ENCODE results near the gene MORN1. TPM values are rescaled to one million over a fixed set of nuclear protein-coding genes. Genes with fewer than 3 reads are reported as not detected.

Gene MORN1
- total RNA-seq, 1 experiment from 2014 or later = 47.8 TPM

- peak overlapping the region; percentile 99 for H3K4me2 ChIP-seq
These were observed 101.7 kb downstream of the MORN1 start for GRCh38 chr1:2289607-2290006.

GRCh38 chr1:2288816-2289536, 102.4 kb downstream of the MORN1 start:
- H3K27me3 ChIP-seq (ENCODE audit: insufficient read depth, low read depth) = no peaks in the 10 kb centered on the region
- no peaks in the 10 kb centered on the region for H3K36me3 ChIP-seq (ENCODE audit: low read depth)
- H3F3A ChIP-seq (ENCODE audit: insufficient read depth, low read depth) = peaks cover 31% of the 10 kb centered on the region
- H4K20me1 ChIP-seq (ENCODE audit: insufficient read depth) = peaks cover 68% of the 10 kb centered on the region
- no peak overlapping the region for H3K27ac ChIP-seq
- H3K9me2 ChIP-seq (ENCODE audit: insufficient read depth) = no peaks in the 10 kb centered on the region
- CTCF ChIA-PET = no interaction called here
- BruUV-seq (replicated peaks) = no TSS peak
- H3K79me2 ChIP-seq (ENCODE audit: low read depth) = peaks cover 75% of the 10 kb centered on the region
- intact Hi-C loops (cut with micrococcal nuclease; ENCODE audit: unreplicated experiment) = no loop called here
- no peak for DNase-seq
- no peak overlapping the region for H3K4me2 ChIP-seq
- H3K9me3 ChIP-seq (ENCODE audit: insufficient read depth, low read depth) = no peaks in the 10 kb centered on the region
- H2AFZ ChIP-seq = no peak overlapping the region
- peaks cover 34% of the 10 kb centered on the region for H3K4me1 ChIP-seq (replicated peaks; ENCODE audit: insufficient read depth)
- no peak for TF ChIP-seq CTCF (conservative IDR thresholded peaks at IDR 0.05)
- no peak for TF ChIP-seq EZH2 (IDR thresholded peaks at IDR 0.05; ENCODE audit: low read depth)
- no peak overlapping the region for H3K4me3 ChIP-seq
- POLR2A ChIA-PET (ENCODE audit: unreplicated experiment) = no interaction called here

More at GRCh38 chr1:2289607-2290006, 101.7 kb downstream of the MORN1 start:
- ChIA-PET CTCF (no interaction called here), POLR2A (ENCODE audit: unreplicated experiment) (no interaction called here)
- no peaks in the 10 kb centered on the region for H3K9me2 ChIP-seq (ENCODE audit: insufficient read depth)
- intact Hi-C loops (cut with micrococcal nuclease; ENCODE audit: unreplicated experiment) = loop anchor here (1.0 to 5.0 kb wide), 2 partner anchors 55 to 77 kb away; no protein-coding TSS in a partner anchor
- BruUV-seq (replicated peaks) = no TSS peak
- 0 out of 2 replicates have a peak overlapping the region, but pooled peaks have one; percentile 78 for H3K27ac ChIP-seq
- H3K4me1 ChIP-seq (replicated peaks; ENCODE audit: insufficient read depth) = peaks cover 34% of the 10 kb centered on the region
- TF ChIP-seq CTCF (conservative IDR thresholded peaks at IDR 0.05) (no peak), EZH2 (IDR thresholded peaks at IDR 0.05; ENCODE audit: low read depth) (no peak)
- H3K27me3 ChIP-seq (ENCODE audit: insufficient read depth, low read depth) = no peaks in the 10 kb centered on the region
- peaks cover 78% of the 10 kb centered on the region for H3K79me2 ChIP-seq (ENCODE audit: low read depth)
- no peak overlapping the region for H2AFZ ChIP-seq
- no peak overlapping the region for H3K4me3 ChIP-seq
- no peak for DNase-seq
- H3F3A ChIP-seq (ENCODE audit: insufficient read depth, low read depth) = peaks cover 31% of the 10 kb centered on the region
- no peaks in the 10 kb centered on the region for H3K36me3 ChIP-seq (ENCODE audit: low read depth)
- H4K20me1 ChIP-seq (ENCODE audit: insufficient read depth) = peaks cover 68% of the 10 kb centered on the region
- H3K9me3 ChIP-seq (ENCODE audit: insufficient read depth, low read depth) = no peaks in the 10 kb centered on the region

GRCh38 chr1:2288311-2288710, 103.0 kb downstream of the MORN1 start:
- no peak overlapping the region for H3K4me3 ChIP-seq
- DNase-seq = no peak
- no peak overlapping the region for H2AFZ ChIP-seq
- intact Hi-C loops (cut with micrococcal nuclease; ENCODE audit: unreplicated experiment) = no loop called here
- POLR2A ChIA-PET (ENCODE audit: unreplicated experiment) = no interaction called here
- TF ChIP-seq EZH2 (IDR thresholded peaks at IDR 0.05; ENCODE audit: low read depth) (no peak), CTCF (conservative IDR thresholded peaks at IDR 0.05) (no peak)
- CTCF ChIA-PET = interaction anchor here (0.6 kb wide), 1 partner anchor 69 kb away, joined by 4 read pairs; no protein-coding TSS in a partner anchor
- H3K79me2 ChIP-seq (ENCODE audit: low read depth) = peaks cover 69% of the 10 kb centered on the region
- peaks cover 34% of the 10 kb centered on the region for H3K4me1 ChIP-seq (replicated peaks; ENCODE audit: insufficient read depth)
- H3K9me2 ChIP-seq (ENCODE audit: insufficient read depth) = no peaks in the 10 kb centered on the region
- H3K36me3 ChIP-seq (ENCODE audit: low read depth) = no peaks in the 10 kb centered on the region
- no peaks in the 10 kb centered on the region for H3K9me3 ChIP-seq (ENCODE audit: insufficient read depth, low read depth)
- H3K4me2 ChIP-seq = no peak overlapping the region
- H4K20me1 ChIP-seq (ENCODE audit: insufficient read depth) = peaks cover 70% of the 10 kb centered on the region
- H3K27ac ChIP-seq = no peak overlapping the region
- peaks cover 31% of the 10 kb centered on the region for H3F3A ChIP-seq (ENCODE audit: insufficient read depth, low read depth)
- BruUV-seq (replicated peaks) = no TSS peak
- no peaks in the 10 kb centered on the region for H3K27me3 ChIP-seq (ENCODE audit: insufficient read depth, low read depth)
